Measurements from ENCODE around the gene MYL5.

MYL5 gene

GRCh38 chr4:675036-675882, 917 bp downstream of the MYL5 start:
- no peak for DNase-seq

DNA sequence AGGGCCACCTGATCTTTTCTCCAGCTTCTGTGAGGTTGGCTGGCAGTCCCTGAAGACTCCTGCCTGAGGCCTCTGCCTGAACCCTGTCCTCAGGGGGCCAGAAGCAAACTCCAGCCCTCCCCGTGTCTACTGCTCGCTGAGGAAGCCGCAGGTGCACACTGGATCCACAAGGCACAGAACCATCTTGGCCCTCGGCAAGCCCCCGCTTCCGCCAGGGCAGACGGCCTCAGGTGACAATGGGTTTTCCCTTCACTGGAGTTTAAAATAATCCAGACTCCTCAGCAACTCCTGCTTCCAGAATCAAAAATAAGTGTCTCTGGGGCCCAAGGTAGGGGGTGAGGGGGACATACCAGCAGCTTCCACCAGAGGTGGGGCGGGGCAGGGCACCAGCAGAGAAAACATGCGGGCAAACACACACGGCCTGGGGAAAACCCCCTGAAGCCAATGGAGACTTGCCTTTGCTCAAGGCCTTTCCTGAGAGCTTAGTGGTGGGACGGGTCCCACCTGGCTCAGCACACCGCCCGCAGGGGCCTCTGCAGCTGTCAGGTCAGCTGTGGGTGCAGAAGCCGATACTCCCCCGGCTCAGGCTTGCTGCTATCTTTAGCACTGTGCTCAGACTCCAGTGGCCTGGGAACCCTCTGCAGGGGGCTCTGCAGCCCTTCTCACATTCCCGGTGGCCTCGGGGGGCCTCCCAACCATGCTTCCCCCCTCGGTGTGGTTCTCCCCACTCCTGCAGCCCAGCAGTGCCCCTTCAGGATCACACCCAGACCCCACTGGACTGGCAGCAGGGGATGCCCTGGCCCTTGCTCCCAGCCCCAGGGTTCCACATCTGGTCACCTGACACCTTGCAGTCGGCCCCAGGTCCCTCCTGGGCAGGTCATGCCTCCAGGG, 1.9 kb downstream of the MYL5 start:
- no peak for DNase-seq

GRCh38 chr4:676871-677235, 2.5 kb downstream of the MYL5 start:
- DNase-seq = no peak

GRCh38 chr4:677431-678293, 3.3 kb downstream of the MYL5 start:
- DNase-seq = no peak

DNA sequence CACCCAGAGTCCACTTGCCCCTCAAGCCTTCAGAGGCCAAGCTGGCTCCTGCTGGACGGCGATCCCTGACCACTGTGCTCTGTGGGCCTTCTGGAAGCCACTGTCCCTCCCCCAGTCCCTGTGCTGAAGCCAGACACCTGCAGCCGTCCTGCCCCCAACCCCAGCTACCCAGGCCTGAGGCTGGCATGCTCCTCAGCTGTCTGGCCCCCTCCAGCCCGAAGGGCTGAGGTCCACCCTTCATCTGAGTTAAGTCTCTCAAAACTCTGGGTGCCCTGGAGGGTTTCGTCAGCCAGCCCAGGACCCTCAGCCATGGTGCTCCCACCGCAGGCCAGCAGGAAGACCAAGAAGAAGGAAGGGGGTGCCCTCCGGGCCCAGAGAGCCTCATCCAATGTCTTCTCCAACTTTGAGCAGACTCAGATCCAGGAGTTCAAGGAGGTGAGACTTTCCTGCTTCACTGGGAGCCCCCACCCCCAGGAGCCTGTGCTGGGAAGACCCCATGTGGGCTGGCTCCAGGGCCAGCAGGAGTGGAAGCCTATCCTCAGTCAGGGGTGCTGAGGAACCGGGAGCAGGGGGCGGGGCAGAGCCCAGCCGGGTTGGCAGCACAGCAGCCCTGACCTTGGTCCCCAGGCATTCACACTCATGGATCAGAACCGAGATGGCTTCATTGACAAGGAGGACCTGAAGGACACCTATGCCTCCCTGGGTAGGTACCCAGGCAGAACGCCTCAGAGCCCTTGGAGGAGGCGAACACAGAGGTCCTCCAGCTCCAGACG, 4.2 kb downstream of the MYL5 start:
- no peak for DNase-seq

DNA sequence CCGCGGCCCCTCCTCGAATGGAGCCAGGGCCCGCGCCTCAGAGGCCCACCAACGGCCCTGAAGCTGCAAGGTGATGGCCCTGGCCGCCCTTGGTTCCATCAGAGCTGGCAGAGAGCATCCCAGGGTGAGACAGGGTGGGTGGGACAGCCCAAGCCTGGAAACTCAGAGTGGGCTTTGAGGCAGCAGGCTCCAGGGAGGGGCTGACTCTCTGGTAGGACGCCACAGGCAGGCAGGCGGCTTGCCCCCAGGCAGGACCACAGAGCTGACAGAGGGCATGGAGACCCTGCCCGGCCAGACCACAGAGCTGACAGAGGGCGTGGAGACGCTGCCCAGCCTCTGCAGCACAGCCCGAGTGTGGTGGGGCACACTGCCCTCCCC, 4.8 kb downstream of the MYL5 start:
- DNase-seq = no peak

DNA sequence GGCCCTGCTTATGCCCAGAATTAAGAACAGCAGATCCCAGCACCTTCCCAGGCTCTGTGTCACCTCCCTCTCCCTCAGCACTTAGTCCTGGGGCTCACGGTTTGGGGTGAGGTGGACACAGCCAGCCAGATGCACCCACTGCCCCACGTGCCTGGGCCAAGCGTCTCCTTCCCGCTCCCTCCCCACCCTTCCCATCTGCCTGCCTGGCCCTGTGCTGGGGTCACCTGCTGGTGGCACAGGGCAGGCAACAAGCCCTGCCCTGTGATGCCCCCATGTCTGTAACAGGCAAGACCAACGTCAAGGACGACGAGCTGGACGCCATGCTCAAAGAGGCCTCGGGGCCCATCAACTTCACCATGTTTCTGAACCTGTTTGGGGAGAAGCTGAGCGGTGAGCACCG, 5.3 kb downstream of the MYL5 start:
- no peak for DNase-seq

GRCh38 chr4:680091-680490, 5.7 kb downstream of the MYL5 start:
- DNase-seq = no peak

DNA sequence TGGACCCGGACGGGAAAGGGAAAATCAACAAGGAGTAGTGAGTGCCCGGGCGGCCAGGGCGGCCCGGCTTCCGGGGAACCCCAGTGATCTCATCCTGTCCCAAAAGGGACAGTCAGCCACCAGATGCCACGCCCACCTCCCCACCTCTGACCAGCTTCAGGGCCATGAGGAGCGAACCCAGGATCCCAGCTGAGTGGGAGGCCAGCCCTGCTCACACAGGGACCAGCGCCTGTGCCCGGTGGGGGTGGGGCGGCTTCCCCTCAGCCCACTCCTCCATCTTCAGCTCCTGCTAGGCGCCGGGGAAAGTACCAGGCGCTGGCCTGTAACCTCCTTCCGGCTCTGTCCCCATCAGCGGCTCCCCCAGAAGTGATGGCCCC, 6.2 kb downstream of the MYL5 start:
- no peak for DNase-seq

GRCh38 chr4:680928-681645, 6.7 kb downstream of the MYL5 start:
- DNase-seq = no peak

GRCh38 chr4:681736-682451, 7.6 kb downstream of the MYL5 start:
- DNase-seq = no peak

DNA sequence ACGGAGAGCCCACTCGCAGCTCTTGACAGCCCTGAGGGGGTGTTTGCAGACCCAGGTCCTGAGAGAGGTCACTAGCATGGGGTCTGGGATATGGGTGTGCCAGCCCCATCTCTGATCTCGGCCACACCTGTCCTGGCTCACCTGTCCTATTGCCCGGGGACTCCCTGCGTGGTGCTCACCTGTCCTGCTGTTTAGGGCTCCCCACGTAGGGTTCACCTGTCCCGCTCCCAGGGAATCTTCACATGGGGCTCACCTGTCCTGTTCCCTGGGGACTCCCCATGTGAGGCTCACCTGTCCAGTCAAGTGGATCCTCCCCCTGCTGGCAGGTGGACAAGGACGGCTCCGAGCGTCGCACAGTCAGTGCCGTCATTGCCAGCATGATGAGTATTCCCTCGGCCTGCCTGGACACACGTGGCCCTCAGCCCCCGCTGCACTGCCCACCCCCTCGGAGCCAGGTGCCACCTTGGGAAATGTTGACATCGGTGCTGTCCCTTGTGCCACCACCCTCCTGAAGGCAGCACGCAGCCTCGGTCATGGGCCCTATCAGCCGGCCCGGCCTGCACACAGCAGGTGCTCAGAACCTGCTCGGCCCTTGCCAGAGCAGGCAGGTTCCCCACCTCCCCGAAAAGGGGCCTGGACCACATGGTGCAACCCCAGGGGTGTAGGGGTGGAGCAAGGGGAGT, 8.3 kb downstream of the MYL5 start:
- DNase-seq = no peak

GRCh38 chr4:683247-683897, 9.0 kb downstream of the MYL5 start:
- no peak for DNase-seq

DNA sequence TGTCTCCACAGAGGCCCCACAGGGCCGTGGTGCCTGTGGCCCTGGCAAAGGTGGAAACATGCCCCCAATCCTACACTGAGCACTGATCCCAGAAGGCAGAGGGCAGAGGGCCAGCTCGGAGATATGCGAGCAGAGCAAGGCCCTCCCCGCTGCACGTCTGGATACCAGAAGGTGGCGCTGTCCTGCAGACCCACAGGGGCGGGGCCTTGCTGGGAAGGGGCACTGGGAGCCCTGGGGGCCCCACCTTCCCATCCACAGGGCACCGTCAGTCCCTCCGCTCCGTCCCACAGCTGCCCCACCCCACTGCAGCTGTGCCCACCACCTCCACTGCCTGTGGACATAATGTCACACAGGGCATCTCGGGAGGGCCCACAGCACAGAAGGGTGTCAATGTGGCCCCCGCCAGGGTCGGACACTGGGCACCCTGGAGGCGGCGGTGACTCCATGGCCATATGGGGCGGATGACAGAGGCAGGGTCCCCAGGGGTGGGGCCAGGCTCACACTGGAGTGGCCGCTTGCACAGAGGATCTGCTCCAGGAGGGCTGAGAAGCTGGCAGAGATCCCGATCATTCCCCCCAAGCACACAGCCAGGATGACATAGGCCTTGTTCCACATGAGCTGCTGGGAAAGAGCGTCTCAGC, 9.8 kb downstream of the MYL5 start:
- DNase-seq = no peak

DNA sequence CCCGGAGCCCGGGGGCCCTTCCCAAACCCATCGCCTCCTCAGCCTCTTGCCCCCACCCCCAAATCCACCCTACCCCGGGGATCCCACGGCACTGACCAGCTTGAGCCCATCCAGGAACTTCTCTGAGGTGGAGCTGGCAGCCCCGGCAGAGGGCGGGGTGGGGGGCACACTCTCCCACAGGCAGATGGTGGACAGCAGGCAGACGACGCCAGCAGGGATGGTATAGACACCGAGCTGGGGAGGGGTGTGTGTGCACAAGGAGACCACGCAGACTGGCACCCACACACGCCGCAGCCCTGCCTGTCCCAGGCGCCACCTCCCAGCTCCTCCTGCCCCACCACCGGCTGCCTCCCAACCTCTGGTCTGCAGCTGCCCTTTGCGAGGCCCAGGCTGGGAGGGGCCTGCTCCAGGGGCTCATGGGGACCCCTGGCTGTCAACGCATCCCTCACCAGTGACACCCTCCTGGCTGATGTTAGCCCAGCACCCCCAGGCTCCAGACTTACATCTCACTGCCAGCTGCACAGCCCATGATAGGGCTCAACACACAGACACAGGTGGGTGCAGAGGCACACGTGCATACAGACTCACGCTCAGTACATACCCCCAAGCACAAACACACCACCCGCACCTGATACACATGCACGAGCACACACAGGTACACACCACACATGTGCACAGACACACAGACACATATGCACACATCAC, 10.4 kb downstream of the MYL5 start:
- DNase-seq = no peak

- DNase-seq = no peak
These were observed 11.5 kb downstream of the MYL5 start for GRCh38 chr4:685679-686412.

DNA sequence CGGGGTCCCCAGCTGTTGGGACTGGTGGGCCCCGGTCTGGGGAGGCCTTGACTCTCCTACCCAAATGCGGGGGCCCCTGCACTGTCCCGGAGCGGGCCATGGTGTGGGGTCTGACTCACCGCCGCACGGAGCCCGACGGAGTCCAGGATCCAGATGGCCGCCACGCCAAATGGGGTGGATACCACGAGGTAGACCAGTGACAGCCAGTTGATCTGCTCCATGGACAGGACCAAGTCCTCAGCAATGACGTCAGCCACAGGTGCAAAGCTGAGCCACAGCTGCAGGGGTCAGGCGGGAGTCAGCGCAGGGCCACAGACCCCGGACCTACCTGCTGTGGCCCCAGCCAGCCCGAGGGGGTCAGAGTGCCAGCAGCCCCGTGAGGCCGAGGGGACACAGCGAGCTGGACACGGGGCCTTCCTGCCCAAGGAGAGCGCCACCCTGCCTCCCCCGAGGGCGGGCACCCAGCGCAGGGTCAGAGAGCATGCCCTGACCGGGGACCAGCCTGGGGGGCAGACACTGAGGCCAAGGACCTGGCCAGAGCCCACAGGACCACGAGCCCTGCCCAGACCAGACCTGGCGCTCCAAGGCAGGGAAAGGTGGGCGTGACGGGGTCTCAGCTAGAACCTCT, 12.2 kb downstream of the MYL5 start:
- no peak for DNase-seq
